Stimulated activated CD4-positive, alpha-beta T cell treated with anti-CD3 and anti-CD28 coated beads, Interleukin-2, amount 100 ng/mL, for 24 hours (primary cell): ENCODE results near the gene METTL22.
"Not testable (repeated sequence)": the region's sequence is repeated elsewhere in the genome, so short reads cannot be mapped to it uniquely, and the experiment has no call there.

Source experiments
- DNase-seq, 2 donors: peaks; one replicate each; pipeline ENCODE4 v3.0.0-alpha.2; 2020

Gene METTL22

DNA sequence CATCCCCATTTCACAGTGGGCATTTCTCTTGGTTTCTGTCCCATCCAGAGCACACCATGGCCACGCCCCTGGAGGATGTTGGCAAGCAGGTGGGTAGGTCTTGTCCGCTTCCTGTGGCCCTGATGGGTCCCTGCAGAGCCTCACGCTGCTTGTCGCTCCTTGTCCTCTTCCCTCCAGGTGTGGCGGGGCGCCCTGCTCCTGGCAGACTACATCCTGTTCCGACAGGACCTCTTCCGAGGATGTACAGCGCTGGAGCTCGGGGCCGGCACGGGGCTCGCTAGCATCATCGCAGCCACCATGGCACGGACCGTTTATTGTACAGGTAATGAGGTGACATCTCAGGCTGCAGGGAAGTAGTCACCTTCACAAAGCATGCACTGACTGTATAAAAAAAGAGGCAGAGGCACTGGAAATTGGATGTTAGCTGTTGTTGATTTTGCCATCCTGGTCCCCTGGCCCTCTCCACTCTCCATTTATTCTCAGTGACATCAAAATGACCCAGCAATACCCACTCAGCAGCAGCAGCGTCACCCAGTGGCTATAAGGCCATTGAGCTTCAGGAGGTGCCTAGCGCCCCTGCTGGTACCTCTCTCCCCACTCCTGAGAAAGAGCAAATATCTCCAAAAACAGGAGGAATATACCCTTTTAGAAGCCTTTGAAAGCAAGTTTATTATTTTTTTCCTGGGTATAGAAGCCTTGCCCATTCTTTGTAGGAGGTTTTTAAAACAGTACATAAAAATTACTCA is 13.7 kb downstream of the METTL22 start:
- no peak for DNase-seq

DNA sequence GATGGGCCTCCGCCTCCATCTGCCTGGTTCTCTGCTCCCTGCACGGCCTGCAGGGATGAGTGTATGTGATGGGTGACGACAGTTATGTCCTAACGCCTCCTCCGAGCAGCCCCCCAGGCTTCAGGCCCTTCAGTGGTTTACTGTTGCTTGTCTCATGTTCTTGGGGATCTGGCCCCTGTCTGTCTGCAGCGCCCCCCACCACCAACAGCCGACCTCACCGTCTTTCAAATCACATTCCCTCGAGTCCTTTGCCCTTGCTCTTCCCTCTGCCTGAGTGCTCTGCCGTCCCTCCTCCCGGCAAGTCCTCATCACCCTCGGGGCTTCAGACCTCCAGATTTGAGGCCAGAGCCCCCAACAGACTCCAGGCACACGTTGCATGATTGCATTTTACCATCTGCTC is 18.2 kb downstream of the METTL22 start:
- no peak for DNase-seq

DNA sequence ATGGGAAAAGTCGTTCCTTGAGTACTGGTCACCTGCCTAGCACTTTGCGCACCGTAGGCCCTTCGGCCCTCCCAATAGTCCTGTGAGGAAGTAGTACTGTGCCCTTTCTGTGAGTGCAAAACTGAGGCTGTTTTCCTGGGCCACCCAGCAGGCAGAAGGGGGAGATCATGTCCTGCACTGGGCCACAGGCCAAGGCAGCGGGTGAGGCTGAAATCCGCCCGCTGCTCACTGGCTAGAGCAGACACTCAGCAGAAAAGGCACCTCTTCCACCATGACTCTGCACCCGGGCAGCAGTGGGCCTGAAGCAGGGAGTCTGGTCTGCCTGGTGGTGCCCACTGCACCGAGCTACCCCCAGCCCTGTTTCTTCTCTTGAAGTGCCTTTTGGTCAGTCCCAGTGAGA is 20.2 kb downstream of the METTL22 start:
- no peak for DNase-seq

DNA sequence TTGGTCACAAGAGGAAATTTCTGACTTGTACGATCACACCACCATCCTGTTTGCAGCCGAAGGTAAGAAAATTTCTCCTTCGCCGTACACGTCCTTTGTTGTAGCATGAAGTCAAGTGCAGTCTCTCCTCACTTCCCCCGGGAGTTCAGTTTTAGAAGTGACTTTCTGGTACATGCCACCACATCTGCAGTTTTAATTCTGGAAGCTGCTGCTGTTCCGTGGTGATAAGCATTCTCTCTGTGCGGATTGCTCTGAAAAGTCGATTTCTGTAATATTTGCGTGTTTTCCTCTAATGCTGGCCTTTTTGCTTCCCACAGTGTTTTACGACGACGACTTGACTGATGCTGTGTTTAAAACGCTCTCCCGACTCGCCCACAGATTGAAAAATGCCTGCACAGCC is 20.6 kb downstream of the METTL22 start:
- no peak for DNase-seq

DNA sequence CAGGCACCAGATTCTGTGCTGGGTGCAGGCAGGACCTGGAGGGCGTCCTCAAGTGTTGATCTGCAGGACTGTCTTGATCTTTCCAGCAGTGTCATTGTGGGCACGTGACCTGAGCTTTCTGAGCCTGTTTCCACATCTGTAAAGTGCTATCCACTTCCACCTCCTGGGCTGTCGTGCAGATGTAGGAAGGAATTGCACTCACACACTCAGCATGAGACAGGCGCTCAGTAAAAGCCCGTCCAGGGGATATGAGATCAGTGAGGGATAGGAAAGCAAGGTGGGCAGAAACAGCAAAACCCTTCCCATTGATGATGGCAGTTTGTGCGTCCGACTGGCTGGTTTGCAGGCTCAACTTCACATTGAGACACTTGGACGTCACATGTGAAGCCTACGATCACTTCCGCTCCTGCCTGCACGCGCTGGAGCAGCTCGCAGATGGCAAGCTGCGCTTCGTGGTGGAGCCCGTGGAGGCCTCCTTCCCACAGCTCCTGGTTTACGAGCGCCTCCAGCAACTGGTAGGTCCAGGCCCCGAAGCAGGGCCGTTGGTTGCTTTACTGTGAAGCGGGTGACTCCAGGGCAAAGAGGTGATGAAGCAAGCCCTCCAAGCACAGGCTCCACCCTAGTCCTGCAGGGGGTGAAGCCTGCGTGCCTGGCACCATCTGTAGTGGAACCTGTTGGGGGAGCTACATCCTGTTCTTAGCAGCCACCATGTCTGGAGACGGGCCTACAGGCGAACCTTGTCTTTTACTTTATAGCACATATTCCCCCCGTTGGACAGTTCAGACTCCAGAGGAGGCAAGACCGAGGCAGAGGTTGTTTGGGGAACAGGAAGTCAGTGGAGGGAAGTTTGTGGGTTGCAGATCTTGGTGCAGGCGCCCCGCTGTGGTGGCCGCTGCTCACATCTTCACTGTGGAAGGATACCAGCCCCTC is 23.0 kb downstream of the METTL22 start:
- DNase-seq = no peak

DNA sequence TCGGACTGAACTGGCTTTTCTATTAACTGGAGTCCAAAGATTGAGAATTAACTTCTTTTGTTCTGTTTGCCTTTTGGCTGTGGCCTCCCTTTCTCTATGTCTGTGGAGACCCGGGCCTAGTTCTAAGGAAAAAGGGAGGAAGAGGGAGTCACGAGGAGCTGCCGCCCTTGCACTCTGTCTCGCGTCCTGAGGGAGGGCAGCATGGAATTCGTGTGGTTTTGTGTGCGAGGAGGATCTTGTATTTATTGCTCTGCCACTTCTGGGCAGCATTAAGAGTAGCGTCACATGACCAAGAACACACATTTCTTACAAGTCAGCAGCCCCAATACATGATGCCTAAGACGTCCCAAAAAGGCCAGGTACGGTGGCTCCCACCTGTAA is 23.6 kb downstream of the METTL22 start:
- no peak for DNase-seq

DNA sequence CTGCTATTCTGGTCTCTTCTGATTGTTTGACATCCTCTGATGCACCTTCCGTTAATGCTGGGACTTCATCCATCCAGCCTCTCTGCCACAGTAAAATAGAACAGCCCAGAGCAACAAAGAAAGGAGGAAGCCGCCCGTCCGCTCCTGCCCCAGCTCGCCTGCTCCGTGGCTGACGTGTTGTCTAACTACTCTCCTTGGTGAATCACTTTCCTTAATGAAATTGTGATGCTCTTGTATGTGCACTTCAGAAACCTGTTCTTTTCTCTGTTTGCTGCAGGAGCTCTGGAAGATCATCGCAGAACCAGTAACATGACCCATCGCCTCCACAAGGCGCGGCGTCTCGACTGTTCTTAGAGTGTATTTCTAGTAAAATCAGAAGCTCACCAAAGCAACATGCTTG is 24.3 kb downstream of the METTL22 start:
- no peak for DNase-seq

DNA sequence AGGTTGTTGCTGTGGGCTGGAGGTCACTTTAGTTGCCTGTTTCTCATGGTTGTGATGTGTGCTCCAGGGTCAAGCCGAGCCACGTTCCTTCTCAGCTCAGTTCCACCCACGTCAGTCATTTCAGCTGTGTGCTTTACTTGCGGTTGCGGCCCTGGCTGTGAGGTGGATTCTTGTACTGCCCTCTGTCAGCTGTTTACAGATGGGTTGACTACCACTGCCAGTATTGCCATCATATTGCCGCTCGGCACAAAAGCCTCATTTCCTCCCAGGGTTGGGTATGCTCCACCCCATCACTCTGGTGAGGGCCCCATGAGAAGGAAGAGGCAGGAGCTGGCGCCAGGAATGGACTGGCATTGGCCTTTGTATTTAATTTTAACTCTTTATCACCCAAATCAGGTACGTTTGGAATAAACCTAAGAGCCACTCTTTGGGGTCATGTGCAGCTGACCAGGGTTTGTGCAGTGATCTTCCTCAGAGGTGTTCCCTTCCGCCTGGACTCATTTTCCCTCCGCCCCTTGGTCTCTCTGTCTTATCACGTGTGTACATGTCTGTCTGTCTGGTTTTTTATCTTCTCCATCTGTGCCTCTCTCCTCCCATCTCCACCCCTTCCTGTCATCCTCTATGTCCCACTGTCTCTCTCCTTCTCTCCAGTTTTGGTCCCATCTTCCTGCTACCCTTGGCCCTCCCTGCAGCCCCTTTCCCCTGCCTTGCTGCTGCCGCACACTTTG is 25.0 kb downstream of the METTL22 start:
- no peak for DNase-seq

DNA sequence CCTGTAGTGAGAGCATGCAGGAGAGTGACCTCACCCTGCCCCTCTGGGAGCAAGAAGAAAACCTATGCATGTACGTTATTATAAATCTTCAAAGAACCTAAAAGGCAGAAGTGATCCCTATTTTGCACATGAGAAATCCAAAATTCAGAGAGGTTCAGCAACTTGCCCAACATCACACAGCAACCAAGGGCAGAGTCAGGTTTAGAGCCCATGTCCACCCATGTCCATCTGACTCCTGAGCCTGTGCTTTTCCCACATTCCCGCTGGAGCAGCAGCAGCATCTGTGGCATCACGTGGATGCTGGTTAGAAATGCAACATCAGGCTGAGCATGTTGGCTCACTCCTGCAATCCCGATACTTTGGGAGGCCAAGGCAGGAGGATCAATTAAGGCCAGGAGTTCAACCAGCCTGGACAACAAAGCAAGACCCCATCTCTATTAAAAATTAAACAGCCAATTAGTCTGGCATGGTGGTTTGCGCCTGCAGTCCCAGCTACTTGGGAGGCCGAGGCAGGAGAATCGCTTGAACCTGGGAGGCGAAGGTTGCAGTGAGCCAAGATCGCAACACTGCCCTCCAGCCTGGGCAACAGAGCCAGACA is 26.3 kb downstream of the METTL22 start:
- DNase-seq = no peak

DNA sequence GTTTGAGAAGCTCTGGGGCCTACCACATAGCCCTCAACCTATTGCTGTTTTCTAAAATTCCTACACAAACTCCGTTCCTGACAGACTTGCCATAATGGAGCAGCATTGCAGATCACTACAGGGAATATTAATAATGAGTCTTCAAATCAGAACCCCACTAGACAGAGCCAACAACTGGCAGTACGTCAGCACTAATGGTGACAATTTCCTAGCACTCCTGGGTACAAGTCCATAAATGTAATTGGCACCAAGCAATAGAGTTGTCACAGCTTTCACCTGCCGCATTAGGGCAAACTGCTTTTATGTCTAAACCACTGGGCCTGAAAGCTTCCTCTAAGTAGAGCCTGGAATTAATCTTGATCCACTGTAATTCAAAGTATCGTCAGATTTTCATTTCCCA is 27.4 kb downstream of the METTL22 start:
- no peak for DNase-seq

DNA sequence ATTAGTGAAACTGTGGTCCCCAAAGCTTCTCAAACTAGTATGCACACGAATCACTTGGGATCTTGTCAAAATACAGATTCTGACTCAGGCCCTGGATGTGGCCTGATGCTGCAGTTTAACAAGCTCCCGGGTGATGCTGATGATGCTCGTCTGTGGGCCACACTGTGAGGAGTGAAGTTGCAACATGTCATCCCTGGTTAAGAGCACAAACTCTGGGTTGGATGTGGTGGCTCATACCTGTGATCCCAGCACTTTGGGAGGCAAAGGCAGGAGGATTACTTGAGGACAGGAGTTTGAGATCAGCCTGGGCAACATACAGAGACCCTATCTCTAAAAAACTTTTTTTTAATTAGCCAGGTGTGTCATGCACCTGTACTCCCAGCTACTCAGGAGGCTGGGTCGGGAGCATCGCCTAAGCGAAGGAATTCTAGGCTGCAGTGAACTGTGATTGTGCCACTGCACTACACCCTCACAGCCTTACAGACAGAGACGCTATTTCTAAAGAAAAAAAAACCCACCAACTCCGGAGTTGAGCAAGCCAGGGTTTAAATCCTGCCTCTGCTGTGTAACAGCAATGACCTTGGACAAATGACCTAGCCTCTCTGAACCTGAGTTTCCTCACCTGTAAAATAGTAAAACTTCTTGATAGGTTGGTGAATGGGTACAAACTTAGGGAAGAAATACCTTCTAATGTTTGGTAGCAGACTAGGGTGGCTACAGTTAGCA is 28.5 kb downstream of the METTL22 start:
- DNase-seq = no peak

DNA sequence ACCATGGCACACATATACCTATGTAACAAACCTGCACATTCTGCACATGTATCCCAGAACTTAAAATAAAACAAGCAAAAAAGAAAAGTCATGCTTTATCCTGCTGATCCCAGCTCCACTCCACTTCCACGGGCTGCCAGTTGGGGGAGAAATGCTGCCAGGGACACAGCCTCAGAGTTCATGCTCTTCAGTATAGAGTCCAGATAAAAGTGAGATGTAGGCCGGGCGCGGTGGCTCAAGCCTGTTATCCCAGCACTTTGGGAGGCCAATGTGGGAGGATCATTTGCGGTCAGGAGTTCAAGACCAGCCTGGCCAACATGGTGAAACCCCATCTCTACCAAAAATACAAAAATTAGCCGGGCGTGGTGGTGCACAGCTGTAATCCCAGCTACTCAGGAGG is 30.5 kb downstream of the METTL22 start:
- DNase-seq = not testable (repeated sequence)

DNA sequence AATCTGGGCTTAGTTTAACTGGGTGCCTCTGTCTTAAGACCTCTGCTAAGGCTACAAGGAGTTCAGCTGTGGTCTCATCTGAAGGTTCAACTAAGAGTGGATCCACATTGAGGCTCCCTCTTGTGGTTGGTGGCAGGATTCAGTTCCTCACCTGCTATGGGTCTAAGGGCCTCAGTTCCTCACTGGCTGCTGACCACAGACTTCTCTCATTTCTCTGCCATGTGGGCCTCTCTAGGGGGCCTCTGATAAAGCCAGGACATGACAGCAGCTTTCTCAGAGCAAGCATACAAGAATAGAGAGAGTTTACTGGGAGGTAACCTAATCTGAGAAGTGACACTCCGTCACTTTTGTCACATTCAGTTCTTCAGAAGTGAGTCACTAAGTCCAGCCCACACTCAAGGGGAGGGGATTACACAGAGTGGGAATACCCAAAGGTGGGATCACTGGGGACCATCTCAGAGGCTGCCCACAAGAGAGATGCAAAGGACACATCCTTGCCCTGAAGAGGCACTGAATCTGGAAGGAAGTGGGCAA is 33.8 kb downstream of the METTL22 start:
- peak; percentile 31 for DNase-seq

DNA sequence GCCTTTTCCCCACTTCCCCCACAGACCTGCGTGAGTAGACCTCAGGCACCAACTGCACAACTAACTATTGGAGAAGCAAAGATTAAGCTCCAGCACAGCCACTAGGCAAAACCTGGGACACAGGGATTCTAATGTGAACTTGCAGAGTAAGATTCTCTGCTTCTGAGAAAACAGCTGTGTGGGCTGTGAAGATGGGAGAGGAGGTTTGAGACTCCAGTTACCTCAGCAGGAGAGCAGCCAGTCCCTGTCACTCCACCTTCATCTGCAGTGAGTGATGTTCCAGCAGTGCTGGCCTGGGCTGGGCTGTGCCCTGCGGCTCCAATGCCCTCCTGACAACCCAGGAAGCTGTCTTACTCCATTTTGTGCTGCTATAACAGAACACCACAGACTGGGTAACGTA is 34.9 kb downstream of the METTL22 start:
- no peak for DNase-seq

DNA sequence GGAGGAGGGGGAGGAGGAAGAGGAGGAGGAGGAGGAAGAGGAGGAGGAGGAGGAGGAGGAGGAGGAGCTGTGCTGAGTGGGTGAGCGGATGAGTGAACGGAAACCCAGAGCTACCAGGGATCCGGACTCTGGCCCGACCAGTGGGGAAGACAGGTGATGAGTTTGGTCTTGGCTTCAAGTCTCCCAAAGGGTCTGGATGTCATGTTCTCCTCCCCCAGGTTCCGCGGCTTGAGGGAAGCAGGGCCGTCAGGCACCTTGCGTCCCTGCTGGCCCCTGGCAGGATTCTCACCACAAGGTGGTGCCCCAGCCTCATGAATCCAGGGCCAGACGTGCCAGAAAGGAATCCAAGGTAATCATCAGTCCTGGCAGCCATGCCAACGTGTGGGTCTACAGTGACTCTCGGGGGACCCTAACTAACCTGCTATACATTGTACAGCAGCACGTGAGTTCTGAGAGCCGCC is 39.4 kb downstream of the METTL22 start:
- DNase-seq = peak; percentile 64 to 68

DNA sequence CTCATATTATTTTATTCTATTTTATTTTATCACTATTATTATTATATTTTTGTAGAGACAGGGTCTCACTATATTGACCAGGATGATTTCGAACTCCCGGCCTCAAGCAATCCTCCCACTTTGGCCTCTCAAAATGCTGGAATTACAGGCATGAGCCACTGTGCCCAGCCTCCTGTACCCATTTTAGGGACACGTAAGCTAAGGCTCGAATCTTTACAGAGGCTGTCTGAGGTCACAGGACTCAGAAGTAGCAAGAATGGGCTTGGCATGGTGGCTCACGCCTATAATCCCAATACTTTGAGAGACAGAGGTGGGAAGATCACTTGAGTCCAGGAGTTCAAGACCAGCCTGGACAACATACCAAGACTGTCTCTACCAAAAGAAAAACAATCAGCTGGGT is 40.2 kb downstream of the METTL22 start:
- no peak for DNase-seq

DNA sequence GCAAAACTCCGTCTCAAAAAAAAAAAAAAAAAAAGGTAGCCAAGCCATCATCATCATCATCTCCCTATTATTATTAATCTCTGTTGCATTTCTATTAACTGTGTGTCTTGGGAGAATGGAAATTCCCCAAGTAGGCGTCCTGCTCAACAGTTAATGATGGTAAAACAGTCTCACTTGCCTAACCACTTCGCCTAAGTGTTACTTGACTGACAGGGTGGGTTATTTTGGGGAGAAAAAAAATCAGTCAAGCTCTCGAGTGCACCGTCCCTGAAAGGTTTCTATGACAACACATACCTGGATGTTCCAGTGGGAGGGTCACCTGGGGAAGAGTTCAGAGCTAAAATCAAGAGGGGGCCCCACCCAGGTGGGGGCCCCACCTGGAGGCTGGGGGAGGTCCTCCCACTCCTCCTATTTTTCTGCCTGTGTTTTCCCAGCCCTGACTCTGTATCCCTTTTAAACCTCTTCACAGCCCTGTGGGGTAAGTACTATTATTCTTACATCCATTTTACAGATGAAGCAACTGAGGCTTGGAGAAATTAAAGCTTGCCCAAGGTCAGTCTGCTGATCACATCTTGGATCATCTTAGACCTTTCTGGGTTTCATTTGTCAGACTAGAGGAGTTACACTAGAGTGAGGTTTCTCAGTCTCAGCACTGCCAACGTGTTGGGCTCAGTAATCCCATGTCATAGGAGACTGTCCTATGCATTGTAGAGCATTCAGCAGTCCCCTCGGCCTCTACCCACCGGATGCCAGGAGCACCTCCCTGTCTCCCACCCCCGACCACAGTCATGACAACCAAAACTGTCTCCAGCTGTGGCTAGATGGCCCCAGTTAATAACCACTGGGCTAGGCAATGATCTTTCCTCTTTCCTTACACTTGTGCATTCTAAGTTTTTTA is 41.9 kb downstream of the METTL22 start:
- no peak for DNase-seq

DNA sequence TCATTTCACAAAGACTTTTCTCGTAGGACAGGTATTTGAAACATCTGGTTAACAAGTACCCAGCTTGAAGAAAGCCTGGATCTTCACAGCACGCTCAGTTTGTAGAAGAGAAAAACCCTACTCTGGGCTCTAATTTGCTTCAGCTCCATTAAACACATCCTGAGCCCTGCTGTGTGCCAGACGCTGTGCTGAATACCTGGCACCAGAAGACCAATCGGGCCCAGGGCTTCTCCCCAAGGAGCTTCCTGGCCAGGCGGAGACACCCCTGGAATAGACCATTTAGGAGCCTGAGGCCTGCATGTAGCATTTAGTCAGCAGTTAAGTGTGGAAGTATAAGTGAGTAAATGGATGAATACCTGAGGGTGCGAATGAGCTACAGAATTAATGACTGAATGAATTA is 44.0 kb downstream of the METTL22 start:
- DNase-seq = no peak

DNA sequence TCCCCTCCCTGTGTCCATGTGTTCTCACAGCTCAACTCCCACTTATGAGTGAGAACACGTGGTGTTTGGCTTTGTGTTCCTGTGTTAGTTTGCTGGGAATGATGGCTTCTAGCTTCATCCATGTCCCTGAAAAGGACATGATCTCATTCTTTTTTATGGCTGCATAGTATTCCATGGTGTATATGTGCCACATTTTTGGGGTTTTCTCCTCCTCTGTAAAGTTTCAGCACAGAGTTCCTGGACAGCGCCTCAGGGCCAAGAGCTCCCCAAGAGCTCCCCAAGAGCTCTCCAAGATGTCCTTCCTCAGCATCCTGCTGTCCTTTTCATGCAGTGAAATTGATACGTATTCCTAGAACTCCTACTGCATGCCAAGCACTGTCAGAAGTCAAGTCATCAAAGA is 46.0 kb downstream of the METTL22 start:
- no peak for DNase-seq

DNA sequence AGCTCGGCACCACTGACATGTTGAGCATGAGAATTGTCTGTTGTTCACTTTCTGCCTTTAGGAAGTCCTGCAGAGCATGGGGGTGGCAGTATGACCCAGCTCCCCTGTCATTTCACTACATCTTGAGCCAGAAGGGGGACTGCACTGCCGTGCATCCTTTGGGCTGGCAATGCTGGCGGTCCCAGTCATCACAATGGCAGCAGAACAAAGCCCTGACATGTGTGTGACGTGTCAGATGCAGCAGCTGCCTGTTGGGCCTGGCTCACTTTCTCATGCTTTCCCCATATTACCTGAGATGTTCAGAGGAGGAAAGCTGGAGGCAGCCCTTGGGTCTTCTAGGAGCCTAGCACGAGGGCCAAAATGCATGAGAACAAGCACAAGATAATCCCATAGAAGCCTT is 46.6 kb downstream of the METTL22 start:
- DNase-seq = no peak

DNA sequence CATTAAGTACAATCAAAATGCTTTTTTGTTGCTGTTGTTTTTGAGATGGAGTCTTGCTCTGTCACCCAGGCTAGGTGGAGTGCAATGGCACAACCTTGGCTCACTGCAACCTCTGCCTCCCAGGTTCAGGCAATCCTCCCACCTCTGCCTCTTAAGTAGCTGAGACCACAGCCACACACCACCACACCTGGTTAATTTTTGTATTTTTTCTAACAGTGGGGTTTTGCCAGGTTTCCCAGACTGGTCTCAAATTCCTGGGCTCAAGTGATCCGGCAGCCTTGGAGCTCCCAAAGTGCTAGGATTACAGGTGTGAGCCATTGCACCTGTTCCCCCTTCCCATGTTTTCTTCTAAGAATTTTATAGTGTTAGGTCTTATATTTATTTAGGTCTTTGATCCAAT is 48.0 kb downstream of the METTL22 start:
- no peak for DNase-seq
